H9 (cell line): ENCODE measurements around the gene SLC16A13. TPM values are rescaled to one million over a fixed set of nuclear protein-coding genes. Genes with fewer than 3 reads are reported as not detected.

ENCODE experiments used
- DNase-seq: peaks from one replicate; pipeline ENCODE4 v3.0.0-alpha.2; 2017
- H2AFZ ChIP-seq: one replicate; pipeline ENCODE4 v1.6.1; 2013; ENCODE audit warnings: mild to moderate bottlenecking, low read length, control low read depth, moderate library complexity
- H2AK5ac ChIP-seq: 2 replicates; pipeline ENCODE4 v1.6.1; 2013; ENCODE audit warnings: low read length, control low read depth, mixed read lengths; ENCODE audit not compliant: insufficient read length
- H2BK120ac ChIP-seq: one replicate; pipeline ENCODE4 v1.6.1; 2013; ENCODE audit warnings: low read depth, mild to moderate bottlenecking, low read length, control low read depth, inconsistent platforms; ENCODE audit not compliant: poor library complexity, severe bottlenecking
- H2BK12ac ChIP-seq: 2 replicates; pipeline ENCODE4 v1.6.1; 2013; ENCODE audit warnings: low read length, control low read depth, mixed read lengths, low read depth; ENCODE audit not compliant: insufficient read length
- H2BK15ac ChIP-seq: 2 replicates; pipeline ENCODE4 v1.6.1; 2013; ENCODE audit warnings: low read depth, low read length, control low read depth
- H2BK20ac ChIP-seq: one replicate; pipeline ENCODE4 v1.6.1; 2013; ENCODE audit warnings: low read depth, mild to moderate bottlenecking, low read length, control low read depth, inconsistent platforms; ENCODE audit not compliant: poor library complexity, severe bottlenecking
- H2BK5ac ChIP-seq: 2 replicates; pipeline ENCODE4 v1.6.1; 2013; ENCODE audit warnings: low read length, control low read depth, mixed read lengths; ENCODE audit not compliant: insufficient read length
- H3K14ac ChIP-seq: 2 replicates; pipeline ENCODE4 v1.6.1; 2013; ENCODE audit warnings: low read length, control low read depth; ENCODE audit not compliant: insufficient read depth
- H3K18ac ChIP-seq: 2 replicates; pipeline ENCODE4 v1.6.1; 2013; ENCODE audit warnings: low read depth, mild to moderate bottlenecking, mixed read lengths, low read length, control low read depth; ENCODE audit not compliant: insufficient read length
- H3K23ac ChIP-seq: 2 replicates; pipeline ENCODE4 v1.6.1; 2013; ENCODE audit warnings: low read length, control low read depth, mixed read lengths, low read depth; ENCODE audit not compliant: insufficient read length
- H3K23me2 ChIP-seq: 2 replicates; pipeline ENCODE4 v1.6.1; 2013; ENCODE audit warnings: low read depth, mild to moderate bottlenecking, mixed read lengths, low read length, control low read depth; ENCODE audit not compliant: insufficient read length, poor library complexity, severe bottlenecking
- H3K27ac ChIP-seq: 2 replicates; pipeline ENCODE4 v1.5.1; 2013; ENCODE audit warnings: low read length, control low read depth, mixed read lengths, low read depth; ENCODE audit not compliant: insufficient read length
- H3K27me3 ChIP-seq: 2 replicates; pipeline ENCODE4 v1.6.1; 2013; ENCODE audit warnings: low read length, control low read depth, inconsistent platforms; ENCODE audit not compliant: insufficient read depth
- H3K4ac ChIP-seq: 2 replicates; pipeline ENCODE4 v1.6.1; 2013; ENCODE audit warnings: low read depth, mild to moderate bottlenecking, control low read depth, inconsistent platforms, low read length, moderate library complexity
- H3K4me1 ChIP-seq: 2 replicates; pipeline ENCODE4 v1.6.1; 2013; ENCODE audit warnings: low read length, control low read depth, inconsistent platforms; ENCODE audit not compliant: insufficient read depth
- H3K4me2 ChIP-seq: 2 replicates; pipeline ENCODE4 v1.6.1; 2013; ENCODE audit warnings: low read length, control low read depth, mixed read lengths; ENCODE audit not compliant: insufficient read length, insufficient read depth
- H3K56ac ChIP-seq: 2 replicates; pipeline ENCODE4 v1.6.1; 2013; ENCODE audit warnings: low read depth, mild to moderate bottlenecking, mixed read lengths, low read length, control low read depth; ENCODE audit not compliant: insufficient read length
- H3K79me1 ChIP-seq: 2 replicates; pipeline ENCODE4 v1.6.1; 2013; ENCODE audit warnings: low read depth, mild to moderate bottlenecking, moderate library complexity, low read length, control low read depth, inconsistent platforms; ENCODE audit not compliant: insufficient read depth, poor library complexity, severe bottlenecking
- H3K79me2 ChIP-seq: 2 replicates; pipeline ENCODE4 v1.6.1; 2013; ENCODE audit warnings: low read length, control low read depth, inconsistent platforms; ENCODE audit not compliant: insufficient read depth
- H3K9ac ChIP-seq: 2 replicates; pipeline ENCODE4 v1.6.1; 2013; ENCODE audit warnings: low read length, control low read depth, mixed read lengths; ENCODE audit not compliant: insufficient read length; ENCODE audit errors: extremely low read depth
- H3K9me3 ChIP-seq: one replicate; pipeline ENCODE4 v1.6.1; 2013; ENCODE audit warnings: low read depth, low read length, inconsistent platforms; ENCODE audit not compliant: control insufficient read depth
- H3T11ph ChIP-seq: one replicate; pipeline ENCODE4 v1.6.1; 2013; ENCODE audit warnings: mild to moderate bottlenecking, low read length, control low read depth, inconsistent platforms
- H4K20me1 ChIP-seq: one replicate; pipeline ENCODE4 v1.6.1; 2013; ENCODE audit not compliant: control insufficient read depth, insufficient read length, insufficient read depth
- H4K5ac ChIP-seq: 2 replicates; pipeline ENCODE4 v1.6.1; 2013; ENCODE audit warnings: low read depth, mild to moderate bottlenecking, mixed read lengths, low read length, control low read depth; ENCODE audit not compliant: insufficient read length
- H4K8ac ChIP-seq: replicated peaks from 2 replicates; pipeline ENCODE4 v1.6.1; 2013; ENCODE audit warnings: low read length, control low read depth, mixed read lengths, low read depth; ENCODE audit not compliant: insufficient read length
- H4K91ac ChIP-seq: 2 replicates; pipeline ENCODE4 v1.6.1; 2013; ENCODE audit warnings: low read depth, mild to moderate bottlenecking, moderate library complexity, mixed read lengths, low read length, control low read depth; ENCODE audit not compliant: insufficient read length
- H3K27ac Mint-ChIP-seq, 3 experiments: 2 replicates in 2 of 3; 3 replicates in 1 of 3; pipeline ENCODE4 v1.8.0; 2020 to 2021; ENCODE audit warnings: mixed read lengths in 3 of 3, mild to moderate bottlenecking in 1 of 3, moderate library complexity in 1 of 3
- H3K27me3 Mint-ChIP-seq: 2 replicates; pipeline ENCODE4 v1.8.0; 2021; ENCODE audit warnings: low read depth, mild to moderate bottlenecking, moderate library complexity, mixed read lengths
- H3K36me3 Mint-ChIP-seq, 3 experiments: 2 replicates in 2 of 3; 3 replicates in 1 of 3; pipeline ENCODE4 v1.8.0; 2020 to 2021; ENCODE audit warnings: low read depth in 3 of 3, mixed read lengths in 3 of 3; ENCODE audit not compliant: insufficient read depth in 1 of 3
- H3K4me1 Mint-ChIP-seq, 2 experiments: 2 replicates each; pipeline ENCODE4 v1.8.0; 2020; ENCODE audit warnings: mixed read lengths in 2 of 2
- H3K4me3 Mint-ChIP-seq, 2 experiments: 2 replicates in 1 of 2; 3 replicates in 1 of 2; pipeline ENCODE4 v1.8.0; 2020 to 2021; ENCODE audit warnings: mild to moderate bottlenecking in 2 of 2, mixed read lengths in 2 of 2, moderate library complexity in 1 of 2
- H3K9me3 Mint-ChIP-seq, 2 experiments: 2 replicates in 1 of 2; 3 replicates in 1 of 2; pipeline ENCODE4 v1.8.0; 2020; ENCODE audit warnings: mild to moderate bottlenecking in 2 of 2, mixed read lengths in 2 of 2, moderate library complexity in 1 of 2
- WGBS: extraction: QIAGEN DNeasy Blood & Tissue Kit; methylation state at CpG from one replicate; pipeline ENCODE4 v1.1.7; 2013; ENCODE audit warnings: missing lambda C conversion rate, low lambda C conversion rate, mixed read lengths; ENCODE audit not compliant: insufficient read length; ENCODE audit errors: extremely low coverage; 5-methylcytosine and 5-hydroxymethylcytosine counted together
- total RNA-seq: library from RNA; stranded (reverse); gene quantifications from 2 replicates; pipeline ENCODE4 v1.2.1, GENCODE V29; 2021
- TF ChIP-seq, protein P1 (sequence below): fragments of 200-600 bp; sonication (generic); conservative IDR thresholded peaks from 3 replicates; pipeline ENCODE4 v1.8.0; 2021; ENCODE audit warnings: antibody characterized with exemption, mild to moderate bottlenecking

SLC16A13 gene
- total RNA-seq, 1 experiment from 2014 or later = 6.1 TPM

DNA sequence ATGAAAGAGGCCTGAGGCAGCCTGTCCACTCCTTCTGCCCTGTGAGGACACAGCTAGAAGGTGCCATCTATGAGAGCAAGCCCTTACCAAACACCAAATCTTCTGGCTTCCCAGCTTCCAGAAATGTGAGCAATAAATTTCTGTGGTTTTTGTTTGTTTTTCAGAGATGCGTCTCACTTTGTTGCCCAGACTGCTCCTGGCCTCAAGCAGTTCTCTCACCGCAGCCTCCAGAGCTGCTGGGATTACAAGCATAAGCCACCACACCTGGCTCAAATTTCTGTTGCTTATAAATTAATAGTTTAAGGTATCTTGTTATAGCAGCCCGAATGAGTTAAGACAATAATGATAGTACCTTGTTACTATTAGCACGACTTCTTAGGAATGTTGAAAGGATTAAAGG is 20.6 kb downstream of the SLC16A13 start:
- Histone ChIP-seq H3K18ac (no peak overlapping the region), H3T11ph (no peak overlapping the region)
- WGBS = no CpG with 5 or more reads among the region's 4 CpGs

More for the DNA sequence above, 20.6 kb downstream of the SLC16A13 start:
- H2BK120ac ChIP-seq = no peak overlapping the region
- Mint-ChIP-seq H3K27ac (no peak overlapping the region), H3K4me3 (no peak overlapping the region), H3K9me3 (no peaks in the 10 kb centered on the region; a peak in 1 of 5 replicates), H3K4me1 (no peaks in the 10 kb centered on the region), H3K27me3 (peaks cover 22% of the 10 kb centered on the region), H3K36me3 (no peaks in the 10 kb centered on the region)
- H2AK5ac ChIP-seq = no peak overlapping the region
- no peak overlapping the region for H4K91ac ChIP-seq
- TF ChIP-seq, protein P1, sequence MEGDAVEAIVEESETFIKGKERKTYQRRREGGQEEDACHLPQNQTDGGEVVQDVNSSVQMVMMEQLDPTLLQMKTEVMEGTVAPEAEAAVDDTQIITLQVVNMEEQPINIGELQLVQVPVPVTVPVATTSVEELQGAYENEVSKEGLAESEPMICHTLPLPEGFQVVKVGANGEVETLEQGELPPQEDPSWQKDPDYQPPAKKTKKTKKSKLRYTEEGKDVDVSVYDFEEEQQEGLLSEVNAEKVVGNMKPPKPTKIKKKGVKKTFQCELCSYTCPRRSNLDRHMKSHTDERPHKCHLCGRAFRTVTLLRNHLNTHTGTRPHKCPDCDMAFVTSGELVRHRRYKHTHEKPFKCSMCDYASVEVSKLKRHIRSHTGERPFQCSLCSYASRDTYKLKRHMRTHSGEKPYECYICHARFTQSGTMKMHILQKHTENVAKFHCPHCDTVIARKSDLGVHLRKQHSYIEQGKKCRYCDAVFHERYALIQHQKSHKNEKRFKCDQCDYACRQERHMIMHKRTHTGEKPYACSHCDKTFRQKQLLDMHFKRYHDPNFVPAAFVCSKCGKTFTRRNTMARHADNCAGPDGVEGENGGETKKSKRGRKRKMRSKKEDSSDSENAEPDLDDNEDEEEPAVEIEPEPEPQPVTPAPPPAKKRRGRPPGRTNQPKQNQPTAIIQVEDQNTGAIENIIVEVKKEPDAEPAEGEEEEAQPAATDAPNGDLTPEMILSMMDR = no peak
- H4K5ac ChIP-seq = no peak overlapping the region
- H3K27ac ChIP-seq = no peak overlapping the region
- H3K23me2 ChIP-seq = no peaks in the 10 kb centered on the region
- no peak overlapping the region for H3K56ac ChIP-seq
- H2BK5ac ChIP-seq = no peak overlapping the region
- no peaks in the 10 kb centered on the region for H3K27me3 ChIP-seq
- no peak overlapping the region for H3K23ac ChIP-seq
- no peak overlapping the region for H2AFZ ChIP-seq
- H3K4me2 ChIP-seq = no peak overlapping the region
- H2BK12ac ChIP-seq = no peak overlapping the region
- H3K9ac ChIP-seq = no peak overlapping the region
- H3K4me1 ChIP-seq = no peaks in the 10 kb centered on the region
- H3K79me2 ChIP-seq = no peaks in the 10 kb centered on the region
- H3K14ac ChIP-seq = no peak overlapping the region
- H2BK15ac ChIP-seq = no peak overlapping the region
- H2BK20ac ChIP-seq = no peak overlapping the region
- DNase-seq = no peak
- no peaks in the 10 kb centered on the region for H4K20me1 ChIP-seq
- no peaks in the 10 kb centered on the region for H3K9me3 ChIP-seq
- no peak overlapping the region for H4K8ac ChIP-seq
- H3K4ac ChIP-seq = no peak overlapping the region
- no peaks in the 10 kb centered on the region for H3K79me1 ChIP-seq
